HG03196 (cell line): ENCODE measurements around the gene ADGRL2.

ENCODE experiments used
- ATAC-seq: cut with Tn5 transposase; IDR thresholded peaks from one replicate; pipeline ENCODE4 v1.9.1; 2021; ENCODE audit not compliant: unreplicated experiment

Gene ADGRL2

DNA sequence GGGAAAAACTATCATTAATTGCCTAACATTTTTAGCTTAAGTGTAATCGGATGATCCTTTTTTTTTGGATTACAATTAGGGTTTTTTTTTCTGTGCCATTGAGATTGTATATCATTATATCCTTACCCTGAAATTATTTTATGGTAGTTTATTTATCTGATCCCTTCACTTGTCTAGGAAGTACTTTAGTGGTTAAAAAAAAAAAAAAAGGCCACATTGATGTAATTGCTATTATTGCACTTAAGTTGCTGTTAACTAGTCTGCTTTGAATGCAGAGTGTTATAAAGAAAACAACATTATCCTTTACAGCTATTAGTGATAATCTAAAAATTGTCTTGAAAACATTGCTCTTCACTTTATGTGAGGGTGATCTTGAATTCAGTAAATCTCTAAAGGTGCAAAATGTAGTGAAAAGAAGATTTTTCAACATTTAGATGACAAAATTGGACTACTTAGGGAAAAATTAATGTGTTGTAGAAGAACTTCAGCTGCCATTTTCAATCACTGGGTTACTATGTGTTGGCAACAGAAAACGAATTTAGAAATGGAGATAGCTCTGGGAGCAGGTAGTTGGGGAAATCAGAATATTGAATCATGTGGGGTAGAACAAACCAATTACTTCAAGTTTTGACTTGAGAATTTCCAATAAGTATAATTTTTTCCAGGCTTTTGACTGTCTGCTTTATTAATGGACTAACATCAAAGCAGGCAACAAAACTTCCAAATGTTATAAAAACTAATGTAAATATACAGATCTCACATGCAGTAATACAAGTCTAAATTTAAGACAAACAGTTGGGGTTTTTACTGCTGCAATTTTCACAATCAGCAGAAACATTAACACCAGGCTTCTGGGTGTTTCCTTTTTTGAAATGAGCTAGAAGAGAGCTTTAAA lies 5.0 kb downstream of the ADGRL2 start:
- no peak for ATAC-seq

DNA sequence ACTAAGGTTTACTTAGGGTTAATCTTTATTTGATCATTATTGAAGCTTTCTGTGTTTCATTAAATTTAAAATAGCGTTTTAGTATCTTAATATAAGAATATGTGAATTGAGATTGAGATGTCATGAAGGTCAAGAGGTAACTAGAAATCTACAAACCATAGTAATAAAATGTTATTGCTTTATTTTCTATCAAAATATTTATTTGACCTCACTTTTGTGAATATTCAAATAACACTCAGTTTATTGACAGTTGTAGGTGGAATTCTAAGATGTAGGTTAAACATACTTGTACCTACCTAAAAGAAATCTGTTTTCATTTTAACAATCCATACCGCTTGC lies 5.7 kb downstream of the ADGRL2 start:
- ATAC-seq: no peak

DNA sequence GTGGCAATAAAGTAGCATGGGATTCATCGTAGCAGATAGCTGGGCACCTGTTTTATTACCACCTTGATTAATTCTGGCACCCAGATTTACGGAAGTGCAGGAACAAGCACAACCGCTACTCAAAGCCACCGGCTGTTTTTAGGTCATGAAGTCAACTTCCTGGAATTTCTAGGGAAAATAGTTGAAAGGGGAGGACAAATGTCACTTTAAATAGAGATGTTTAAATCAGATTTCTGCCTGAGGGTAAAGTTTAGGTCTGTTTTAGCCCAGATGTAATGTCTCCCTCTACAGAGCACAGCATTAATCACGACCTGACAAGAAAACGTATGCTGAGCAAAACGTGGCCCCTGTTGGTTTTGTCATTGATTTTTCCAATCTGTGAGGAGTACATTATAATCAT lies 8.0 kb downstream of the ADGRL2 start:
- ATAC-seq: no peak

DNA sequence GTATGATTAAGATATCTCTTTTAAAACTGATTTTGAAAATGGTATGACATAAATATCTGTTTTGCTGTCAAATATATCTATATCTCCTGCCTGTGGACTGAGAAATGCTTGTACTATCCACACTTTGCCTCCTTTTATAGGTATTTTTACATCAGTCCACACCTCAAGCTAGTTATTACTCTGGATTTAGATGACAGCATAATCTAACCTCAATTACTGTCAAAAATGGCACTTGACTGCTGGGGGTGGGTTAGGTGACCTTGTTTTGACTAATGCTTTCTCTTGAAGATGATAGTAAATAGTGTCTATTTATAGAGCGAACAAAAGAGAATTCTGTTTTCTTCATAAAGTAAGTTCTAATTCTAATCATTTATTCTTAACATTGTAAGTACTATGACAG lies 9.1 kb downstream of the ADGRL2 start:
- ATAC-seq: no peak

DNA sequence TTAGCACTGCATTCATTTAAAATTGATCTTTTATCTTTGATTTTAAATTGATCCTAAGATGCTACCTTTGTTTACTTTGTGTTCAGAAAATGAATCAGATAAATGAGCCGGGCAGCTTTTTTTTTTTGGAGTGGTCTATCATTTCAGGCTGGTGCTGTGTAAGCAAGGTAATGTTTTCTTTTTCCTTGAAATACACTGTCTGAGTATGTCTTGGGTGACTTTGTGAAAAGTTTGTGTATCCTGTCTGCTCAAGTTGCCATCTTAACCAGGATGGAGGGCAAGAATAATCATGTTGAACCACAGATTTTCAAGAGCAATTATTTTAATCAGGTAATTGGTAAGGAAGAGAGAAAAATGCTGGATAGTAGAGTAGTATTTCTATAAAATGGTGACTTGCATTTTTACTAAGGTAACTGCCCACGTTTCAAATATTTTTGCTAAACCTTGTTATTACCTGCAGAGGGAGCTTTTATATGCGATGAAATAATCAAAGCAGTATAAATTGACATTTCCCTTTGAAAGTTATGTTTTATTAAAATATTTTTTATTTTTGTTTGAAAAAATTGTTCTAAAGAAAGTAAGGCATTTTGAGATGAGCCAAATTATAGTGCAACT lies 11.1 kb downstream of the ADGRL2 start:
- ATAC-seq: no peak

DNA sequence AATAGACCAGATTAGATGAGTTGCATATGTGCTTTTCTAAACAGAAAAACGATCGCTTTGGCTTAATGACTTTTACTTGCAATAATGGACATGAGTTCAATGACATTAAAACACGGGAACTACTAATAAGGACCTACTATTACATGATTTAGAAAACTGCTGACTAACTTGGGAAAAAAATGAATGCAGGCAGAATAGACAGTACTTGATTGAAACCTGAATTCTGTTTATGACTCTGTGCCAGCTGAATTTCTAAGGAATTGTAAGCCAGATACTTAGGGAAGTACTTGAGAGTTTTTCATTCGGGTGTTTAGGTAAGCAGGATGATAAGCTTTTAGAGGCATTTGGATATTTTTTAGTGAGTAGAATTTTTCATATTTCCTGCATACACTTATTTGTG lies 12.0 kb downstream of the ADGRL2 start:
- no peak for ATAC-seq

DNA sequence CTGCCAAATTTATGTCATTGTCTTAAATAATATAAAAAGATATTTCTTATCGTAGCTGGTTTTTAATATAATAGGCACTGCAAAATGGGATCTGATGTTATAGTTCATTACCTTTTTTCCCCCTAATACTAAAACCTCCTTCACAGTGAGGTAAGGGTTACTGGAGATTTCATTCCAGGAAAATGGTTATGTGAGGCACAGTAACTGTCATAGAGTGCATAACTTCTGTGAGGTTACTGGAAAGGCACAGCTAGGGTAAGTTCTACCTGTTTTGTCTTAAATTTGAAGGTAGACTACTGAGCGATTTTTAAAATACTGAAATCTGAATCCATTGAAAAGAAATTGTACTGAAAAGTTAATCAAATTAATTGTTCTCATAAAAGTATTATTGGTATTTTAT lies 13.0 kb downstream of the ADGRL2 start:
- no peak for ATAC-seq

DNA sequence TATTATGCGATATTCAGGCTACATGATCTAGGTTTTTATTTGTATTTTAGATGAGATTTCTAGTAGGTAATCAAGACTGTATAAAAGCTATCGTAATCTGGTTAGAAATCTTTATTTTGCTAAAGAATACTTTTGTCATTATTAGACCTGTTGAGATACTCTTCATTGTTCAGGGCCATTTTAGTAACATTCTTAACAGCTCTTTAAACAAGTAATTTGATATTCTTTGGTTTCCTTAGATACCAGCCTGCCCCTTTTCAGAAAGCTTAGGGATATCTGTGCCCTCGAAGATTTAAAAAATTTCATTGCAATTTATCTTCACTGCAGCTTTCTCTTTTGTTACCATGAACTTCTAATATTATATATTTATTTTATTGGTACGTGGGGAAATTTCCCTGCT lies 18.9 kb downstream of the ADGRL2 start:
- no peak for ATAC-seq

DNA sequence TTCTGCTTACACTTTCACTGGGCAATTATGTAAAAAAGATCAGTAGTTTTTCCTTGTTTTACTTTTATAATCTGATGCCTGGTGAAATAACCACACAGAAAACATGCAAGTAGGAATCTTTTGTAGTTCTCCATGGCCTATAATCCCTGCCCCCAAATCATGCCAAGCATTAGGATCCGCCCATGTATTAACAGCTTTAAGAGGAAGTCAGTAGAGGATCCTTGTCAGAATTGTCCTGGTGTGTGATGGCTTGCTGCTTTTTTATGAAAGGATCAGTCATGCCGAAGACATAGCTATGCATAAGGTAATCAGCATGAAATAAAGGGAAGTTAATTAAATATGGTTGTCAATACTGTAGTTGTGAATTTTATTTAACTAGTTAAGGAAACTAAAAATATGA lies 20.0 kb downstream of the ADGRL2 start:
- ATAC-seq: no peak

DNA sequence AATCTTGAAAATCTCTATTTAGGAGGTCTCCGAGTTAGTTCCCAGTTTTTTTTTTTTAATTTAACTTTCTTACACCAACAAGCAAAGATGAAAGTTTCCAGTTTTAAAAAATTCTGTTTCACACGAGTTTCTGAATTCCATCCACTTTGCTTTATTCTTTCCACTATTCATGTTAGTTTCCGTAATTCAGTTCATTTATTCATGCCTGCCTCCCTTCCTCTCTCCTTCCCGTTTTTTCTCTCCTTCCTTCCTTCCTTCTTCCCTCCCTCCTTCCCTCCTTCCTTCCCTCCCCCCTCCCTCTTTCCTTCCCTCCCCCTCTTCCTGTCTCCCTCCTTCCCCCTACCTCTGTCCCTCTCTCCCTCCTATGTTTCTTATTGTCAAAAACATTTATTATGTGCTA lies 22.3 kb downstream of the ADGRL2 start:
- no peak for ATAC-seq

DNA sequence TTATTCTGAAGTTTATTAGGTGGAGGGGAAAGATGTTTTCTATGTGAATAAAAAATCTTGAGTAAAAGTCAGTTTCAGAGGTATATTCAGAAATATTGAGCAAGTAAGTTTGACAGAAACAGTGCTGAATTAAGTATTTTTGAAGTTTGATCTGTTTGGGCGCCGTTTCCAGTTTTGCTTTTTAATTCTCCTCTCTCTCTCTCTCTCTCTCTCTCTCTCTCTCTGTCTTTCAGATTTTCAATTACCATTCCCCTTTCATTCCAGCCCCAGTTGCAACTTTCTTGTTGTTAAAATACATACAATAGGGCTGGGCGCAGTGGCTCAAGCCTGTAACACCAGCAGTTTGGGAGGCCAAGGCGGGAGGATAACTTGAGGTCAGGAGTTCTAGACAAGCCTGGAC lies 24.0 kb downstream of the ADGRL2 start:
- ATAC-seq: no peak

DNA sequence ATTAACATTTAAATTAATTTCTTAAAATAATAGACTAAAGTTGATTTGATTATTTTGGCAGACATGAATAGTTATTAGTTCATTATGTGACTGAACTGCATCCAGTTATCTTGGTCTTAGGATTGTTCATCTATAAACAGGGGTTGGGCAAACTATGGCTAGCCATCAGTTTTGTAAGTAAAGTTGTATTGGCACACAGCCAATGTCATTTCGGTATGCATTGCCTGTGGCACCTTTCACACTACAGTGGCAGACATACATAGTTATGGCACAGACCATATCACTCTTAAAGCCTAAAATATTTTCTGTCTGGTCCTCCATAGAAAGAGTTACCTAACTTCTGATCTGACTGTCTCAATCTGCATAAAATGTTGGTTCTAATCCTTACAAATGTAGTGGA lies 27.2 kb downstream of the ADGRL2 start:
- no peak for ATAC-seq

DNA sequence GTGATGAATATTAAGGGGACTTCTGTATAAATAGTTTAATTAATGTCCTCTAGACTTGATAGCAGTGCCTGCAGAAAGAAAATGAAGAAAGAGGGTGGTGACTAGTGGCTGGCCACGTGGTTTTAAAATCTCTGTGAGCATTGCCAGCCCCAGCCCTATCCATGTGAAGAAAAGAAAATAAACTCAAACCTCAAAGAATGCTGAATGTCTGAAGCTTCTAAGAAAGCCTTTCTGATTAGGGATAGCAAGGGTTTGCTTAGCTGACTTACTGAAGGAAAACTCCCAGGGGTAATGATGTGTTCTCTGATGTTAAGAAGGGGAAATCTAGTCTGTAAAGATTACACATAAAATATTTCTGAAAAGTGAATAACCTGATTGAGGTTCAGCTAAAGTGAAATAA lies 31.8 kb downstream of the ADGRL2 start:
- no peak for ATAC-seq

DNA sequence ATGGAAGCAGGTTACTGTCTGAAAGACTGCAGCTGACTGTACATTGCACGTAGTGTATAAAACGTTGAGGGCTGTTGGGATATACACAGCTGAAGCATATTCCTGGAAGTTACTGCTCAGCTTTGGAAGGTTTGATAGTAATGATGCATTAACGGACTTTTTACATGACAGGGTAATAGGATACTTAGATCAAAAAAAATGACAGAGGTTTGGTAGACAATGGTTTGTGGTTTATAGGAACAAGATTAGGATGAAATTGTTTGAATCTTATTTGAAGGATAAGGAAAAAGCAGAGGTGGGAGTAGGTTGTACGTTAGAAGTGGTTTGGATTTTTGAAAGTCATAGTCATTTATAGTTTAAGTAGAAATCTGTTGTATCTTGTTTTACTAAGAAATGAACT lies 33.0 kb downstream of the ADGRL2 start:
- ATAC-seq: no peak

DNA sequence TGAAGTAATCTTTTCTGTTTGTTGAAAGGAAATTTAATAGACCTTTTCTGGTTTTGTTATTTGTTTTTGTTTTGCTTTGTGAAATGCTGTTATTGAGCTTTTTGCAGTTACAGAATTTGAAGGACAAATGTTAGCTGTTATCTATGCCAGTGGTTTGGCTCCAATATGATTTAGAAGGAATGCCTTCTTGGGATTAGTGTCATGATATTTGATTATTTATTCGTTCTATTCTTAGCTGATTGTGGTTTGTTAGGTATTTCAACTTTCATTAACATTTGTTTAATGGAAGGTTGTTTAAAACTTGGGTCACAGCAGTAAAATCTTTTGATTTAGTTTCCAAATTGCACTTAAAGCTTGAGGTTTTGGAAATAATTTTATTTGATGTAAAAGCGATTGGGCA lies 33.5 kb downstream of the ADGRL2 start:
- ATAC-seq: no peak

DNA sequence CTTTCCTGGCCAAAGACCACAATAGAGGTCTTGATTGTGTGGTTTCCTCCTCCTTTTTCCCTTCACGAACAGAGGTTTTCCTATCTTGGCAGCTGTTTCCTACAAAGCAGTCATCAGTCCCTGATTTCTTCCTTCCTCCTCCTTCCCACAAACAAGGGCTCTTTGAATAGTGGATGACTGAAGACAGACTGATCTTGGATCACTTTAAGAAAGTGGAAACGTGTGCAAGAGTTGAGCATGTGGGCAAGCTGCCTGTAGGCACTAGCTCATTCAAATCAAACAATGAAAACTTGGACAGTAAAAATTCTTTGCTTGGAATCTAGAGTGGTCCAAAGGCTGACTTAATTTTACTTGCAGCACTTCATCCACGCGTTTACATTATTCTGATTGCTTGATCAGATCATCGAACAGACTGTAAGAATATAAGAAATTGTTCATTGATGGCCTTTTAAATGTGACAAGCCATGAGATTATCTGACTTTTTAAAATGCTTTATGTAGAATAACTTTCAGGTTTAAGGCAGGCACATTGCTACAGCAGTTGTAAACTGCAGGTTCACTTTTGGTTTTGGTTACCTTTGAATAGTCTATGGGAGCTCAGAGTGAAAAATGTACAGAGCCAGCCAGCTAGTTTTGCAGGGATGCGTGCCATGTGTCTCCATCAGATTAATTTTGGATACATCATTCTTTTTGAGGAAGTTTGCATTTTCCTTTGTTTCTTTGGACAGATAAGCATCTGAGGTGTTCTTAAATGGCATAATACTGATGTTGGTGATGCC lies 34.4 kb downstream of the ADGRL2 start:
- ATAC-seq: no peak

DNA sequence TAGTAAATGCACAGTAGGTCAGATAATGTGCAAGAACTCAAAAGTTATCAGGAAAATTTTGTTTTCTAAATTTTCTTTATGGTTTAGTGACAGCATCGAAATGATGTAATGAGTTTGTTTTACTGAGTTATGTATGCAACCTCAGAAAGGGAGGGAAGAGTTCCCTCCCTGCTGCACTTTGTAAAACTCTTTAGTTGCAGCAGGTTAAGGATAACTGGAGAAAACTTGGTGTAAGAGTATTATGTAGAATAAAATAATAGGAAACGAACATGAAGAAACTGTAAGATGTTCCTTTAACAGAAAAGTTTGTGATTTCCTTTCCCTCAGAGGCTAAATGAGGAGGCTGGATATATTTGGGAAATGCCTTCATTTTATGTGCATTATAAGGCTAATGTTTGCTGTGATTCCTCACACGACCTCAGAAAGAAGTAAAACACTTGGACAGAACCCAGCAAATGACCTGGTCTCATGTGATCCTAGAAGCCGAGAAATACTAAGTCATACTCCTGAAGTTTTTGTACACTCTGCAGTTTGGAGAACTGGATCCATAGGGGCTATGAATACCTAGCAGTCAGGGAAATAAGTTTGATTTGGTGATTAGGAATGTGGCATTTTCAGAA lies 35.4 kb downstream of the ADGRL2 start:
- ATAC-seq: no peak

DNA sequence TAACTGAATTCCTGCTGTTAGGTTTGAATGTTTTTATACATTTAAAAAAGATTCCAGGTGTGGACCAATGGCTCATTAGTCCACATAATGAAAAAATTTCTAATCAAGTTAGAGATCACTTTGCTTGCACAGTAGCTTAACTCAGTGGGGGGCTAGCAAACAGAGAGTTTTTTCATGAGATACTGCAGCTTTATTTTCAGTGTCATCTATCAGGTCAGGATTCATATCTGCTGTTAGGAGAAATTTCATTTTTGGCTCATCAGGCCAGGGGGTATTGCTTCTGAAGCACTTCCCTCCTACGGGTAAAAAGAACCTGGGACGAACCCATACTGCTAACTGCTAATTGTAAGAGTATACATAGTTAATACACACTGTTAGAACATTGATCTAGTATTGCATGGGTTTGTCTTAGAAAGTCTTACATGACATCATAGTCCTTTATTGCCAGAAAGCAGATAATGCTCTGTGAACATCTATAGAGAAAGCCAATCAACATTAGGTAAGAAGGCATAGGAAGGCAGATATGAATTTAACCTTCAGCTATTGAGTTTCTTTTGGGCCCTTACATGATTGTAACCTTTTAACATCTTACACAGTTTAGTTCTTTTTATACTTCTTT lies 38.0 kb downstream of the ADGRL2 start:
- no peak for ATAC-seq

DNA sequence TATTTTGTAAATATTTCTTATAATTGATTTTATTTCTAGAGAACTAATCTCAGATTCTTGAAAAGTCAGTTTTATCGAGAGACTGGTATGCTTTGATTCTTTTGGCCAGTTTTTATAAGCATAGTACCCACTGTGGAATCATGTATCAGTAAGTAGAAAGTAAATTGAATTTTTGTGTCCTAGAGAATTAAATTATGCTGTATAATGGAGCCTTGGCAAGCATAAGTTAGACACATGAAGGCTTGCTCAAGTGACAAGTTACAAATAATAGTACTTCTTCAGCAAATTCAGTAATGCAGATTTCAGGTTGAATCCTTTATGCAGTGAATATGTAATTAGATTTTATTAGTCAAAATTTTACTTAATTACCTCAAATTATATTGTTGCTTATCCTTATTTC lies 40.1 kb downstream of the ADGRL2 start:
- ATAC-seq: no peak

DNA sequence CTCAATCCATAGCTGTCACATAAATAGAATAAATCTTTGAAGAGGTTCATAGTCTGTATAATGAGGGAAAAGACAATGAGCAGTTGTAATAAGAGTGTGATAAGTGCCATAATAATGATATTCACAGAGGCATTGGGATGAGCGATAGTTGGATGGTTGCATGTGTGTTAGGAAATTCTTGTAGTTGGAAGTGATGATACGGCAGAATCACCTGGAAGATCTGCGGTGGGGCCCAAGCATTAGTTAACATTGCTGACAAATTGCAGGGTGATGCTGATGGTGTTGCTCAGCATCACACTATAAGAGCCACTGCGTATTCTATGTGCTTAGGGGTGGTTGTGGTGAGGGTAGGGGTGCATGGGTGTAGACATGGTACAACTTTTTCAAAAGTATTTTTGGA lies 41.1 kb downstream of the ADGRL2 start:
- ATAC-seq: no peak

DNA sequence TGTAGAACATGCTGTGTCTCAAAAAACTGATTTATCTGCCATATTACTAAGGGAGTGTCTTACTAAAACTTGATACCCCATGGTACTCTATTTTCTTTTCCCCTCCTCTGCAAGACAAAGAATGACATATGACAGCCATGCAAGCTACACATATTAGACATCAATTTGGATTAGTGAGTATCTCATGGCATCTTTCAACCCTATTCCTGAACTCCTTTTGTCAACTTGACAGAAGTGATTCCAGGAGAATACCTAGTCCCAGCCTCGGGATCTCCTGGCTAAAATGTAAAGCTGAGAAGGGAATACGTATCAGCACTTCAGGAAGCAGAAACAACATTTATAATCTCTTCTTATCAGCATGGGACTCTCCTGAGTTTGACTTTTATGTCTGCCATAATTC lies 43.7 kb downstream of the ADGRL2 start:
- no peak for ATAC-seq
